Measurements from ENCODE around the gene TSPAN15. TPM values are rescaled to one million over a fixed set of nuclear protein-coding genes. Genes with fewer than 3 reads are reported as not detected.

The TSPAN15 gene
- total RNA-seq, 1 donor from 2014 or later: 46.1 TPM

DNA sequence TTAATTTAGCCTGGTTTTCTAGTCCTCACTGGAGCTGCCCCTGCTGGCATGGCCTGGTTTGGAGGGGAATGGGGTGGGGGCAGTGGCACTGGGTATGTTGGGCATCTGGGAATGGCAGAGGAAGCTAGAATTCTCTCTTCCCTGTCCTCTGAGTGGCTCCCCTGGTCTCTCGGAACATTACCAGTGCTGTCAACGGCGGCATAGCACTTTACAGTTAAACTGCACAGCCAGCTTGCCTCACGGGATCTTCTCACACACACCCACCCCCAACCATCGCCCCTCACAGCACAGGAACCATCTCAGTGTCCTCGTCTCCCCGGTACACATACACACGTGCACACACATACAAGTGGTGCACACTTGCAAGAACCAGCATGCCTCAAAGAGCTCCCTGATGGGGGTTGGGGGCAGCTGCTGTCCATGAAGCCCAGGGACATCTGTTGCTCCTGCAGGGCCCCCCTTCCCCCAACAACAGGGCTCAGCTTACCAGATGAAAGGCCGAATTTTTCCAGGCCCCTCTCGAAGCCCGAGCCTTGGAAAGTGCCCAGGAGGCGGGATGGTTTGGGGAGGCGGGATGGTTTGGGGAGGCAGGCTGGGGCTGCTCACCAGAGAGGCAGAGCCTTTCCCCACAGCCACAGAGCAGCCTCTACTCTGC is 41.0 kb downstream of the TSPAN15 start:
- intact Hi-C loops (cut with DNase I): no loop called here
- Histone ChIP-seq H3K27me3 (ENCODE audit: low read depth) (no peaks in the 10 kb centered on the region), H3K36me3 (peaks cover 8% of the 10 kb centered on the region), H3K27ac (no peak overlapping the region), H3K9me3 (peaks cover 7% of the 10 kb centered on the region), H3K4me3 (no peak overlapping the region), H3K4me1 (peaks cover 5% of the 10 kb centered on the region)
- DNase-seq (no peak), ATAC-seq (no peak)
- TF ChIP-seq, protein P1, sequence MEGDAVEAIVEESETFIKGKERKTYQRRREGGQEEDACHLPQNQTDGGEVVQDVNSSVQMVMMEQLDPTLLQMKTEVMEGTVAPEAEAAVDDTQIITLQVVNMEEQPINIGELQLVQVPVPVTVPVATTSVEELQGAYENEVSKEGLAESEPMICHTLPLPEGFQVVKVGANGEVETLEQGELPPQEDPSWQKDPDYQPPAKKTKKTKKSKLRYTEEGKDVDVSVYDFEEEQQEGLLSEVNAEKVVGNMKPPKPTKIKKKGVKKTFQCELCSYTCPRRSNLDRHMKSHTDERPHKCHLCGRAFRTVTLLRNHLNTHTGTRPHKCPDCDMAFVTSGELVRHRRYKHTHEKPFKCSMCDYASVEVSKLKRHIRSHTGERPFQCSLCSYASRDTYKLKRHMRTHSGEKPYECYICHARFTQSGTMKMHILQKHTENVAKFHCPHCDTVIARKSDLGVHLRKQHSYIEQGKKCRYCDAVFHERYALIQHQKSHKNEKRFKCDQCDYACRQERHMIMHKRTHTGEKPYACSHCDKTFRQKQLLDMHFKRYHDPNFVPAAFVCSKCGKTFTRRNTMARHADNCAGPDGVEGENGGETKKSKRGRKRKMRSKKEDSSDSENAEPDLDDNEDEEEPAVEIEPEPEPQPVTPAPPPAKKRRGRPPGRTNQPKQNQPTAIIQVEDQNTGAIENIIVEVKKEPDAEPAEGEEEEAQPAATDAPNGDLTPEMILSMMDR (IDR thresholded peaks at IDR 0.05): no peak

DNA sequence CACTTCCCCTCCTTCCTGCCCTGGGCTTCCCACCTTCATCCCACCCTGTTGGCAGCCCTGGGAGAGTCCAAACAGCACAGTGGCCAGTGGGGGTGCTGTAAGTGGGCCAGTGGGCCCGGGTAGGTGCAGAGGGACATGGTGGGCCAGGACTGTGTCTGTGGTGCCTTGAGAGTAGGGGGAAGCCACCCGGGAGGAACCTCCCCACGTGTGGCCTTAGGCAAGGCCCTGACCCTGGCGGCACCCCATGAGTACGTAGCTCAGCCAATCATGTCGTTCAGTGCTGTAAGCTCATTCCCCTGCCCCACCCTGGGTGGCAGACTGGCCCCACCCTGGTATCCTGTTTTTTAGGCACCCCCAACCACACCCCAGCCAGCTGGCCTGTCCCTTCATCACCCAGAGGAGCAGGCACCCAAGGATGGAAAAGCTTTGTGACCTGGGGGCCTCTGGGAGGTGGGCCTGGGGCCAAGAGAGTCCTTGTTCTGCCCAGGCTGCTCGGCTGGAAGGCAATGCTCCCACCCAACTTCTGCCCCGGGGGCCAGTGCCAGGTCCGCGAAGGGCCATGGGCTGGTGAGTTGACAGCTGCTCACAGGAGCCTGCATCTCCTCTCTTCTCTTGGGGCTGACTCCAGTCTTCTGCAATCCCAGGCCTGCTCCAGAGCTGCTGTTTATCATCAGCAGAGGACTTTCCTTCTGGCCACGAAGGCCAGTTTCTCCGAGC is 41.6 kb downstream of the TSPAN15 start:
- Histone ChIP-seq H3K27ac (no peak overlapping the region), H3K4me1 (peaks cover 5% of the 10 kb centered on the region), H3K27me3 (ENCODE audit: low read depth) (no peaks in the 10 kb centered on the region), H3K4me3 (no peak overlapping the region), H3K36me3 (peaks cover 8% of the 10 kb centered on the region), H3K9me3 (peaks cover 7% of the 10 kb centered on the region)
- intact Hi-C loops (cut with DNase I): no loop called here
- ATAC-seq: peak in 1 of 2 donors; percentile 43
- TF ChIP-seq, protein P1 (IDR thresholded peaks at IDR 0.05): no peak
- no peak for DNase-seq

DNA sequence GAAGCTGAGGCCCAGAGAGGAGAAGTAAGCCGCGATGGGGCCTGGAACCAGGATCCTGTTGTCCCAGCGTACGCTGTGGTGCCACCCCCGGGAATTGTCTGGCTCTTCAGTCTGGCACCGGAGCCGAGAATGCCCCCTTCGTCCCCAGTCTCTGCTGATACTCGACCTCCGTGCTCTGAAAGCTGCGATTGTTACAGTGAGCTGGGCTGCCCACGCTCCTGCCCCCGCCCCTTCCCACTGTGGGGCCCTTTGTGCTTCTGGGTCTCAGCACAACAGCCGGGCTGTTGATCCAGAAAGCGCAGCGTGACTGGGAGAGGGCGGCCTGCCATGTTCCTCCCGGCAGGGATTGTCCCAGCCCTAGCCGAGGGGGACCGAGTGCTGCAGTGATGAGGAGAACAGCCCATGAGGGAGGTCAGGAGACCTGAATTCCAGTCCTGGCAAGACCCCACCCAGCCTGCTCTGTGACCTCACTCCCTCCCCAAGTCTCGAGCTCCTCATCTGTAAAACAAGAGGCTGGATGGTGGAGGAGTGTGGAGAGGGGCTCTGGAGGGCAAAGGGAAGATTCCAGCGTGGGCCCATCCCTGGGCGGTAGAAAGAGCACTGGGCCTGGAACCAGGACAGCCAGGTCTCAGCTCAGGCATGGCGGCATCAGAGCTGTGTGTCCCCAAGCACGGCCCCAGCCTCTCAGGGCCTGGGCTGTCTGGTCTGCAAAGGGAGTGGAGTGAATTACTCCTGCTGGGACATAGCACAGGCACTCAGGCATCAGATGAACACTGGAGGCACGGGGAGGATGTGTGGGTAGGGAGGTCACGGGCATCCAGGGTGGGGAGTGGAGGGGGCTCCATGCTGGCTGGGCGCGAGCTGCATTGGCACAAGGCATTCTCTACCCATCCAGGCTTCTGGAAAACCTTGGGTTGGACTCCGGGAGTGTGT is 43.6 kb downstream of the TSPAN15 start:
- Histone ChIP-seq H3K27ac (no peak overlapping the region), H3K36me3 (peaks cover 8% of the 10 kb centered on the region), H3K4me1 (peaks cover 5% of the 10 kb centered on the region), H3K9me3 (no peaks in the 10 kb centered on the region), H3K4me3 (no peak overlapping the region), H3K27me3 (ENCODE audit: low read depth) (no peaks in the 10 kb centered on the region)
- intact Hi-C loops (cut with DNase I): no loop called here
- DNase-seq (peak; percentile 35), ATAC-seq (no peak)
- TF ChIP-seq, protein P1 (IDR thresholded peaks at IDR 0.05): no peak

DNA sequence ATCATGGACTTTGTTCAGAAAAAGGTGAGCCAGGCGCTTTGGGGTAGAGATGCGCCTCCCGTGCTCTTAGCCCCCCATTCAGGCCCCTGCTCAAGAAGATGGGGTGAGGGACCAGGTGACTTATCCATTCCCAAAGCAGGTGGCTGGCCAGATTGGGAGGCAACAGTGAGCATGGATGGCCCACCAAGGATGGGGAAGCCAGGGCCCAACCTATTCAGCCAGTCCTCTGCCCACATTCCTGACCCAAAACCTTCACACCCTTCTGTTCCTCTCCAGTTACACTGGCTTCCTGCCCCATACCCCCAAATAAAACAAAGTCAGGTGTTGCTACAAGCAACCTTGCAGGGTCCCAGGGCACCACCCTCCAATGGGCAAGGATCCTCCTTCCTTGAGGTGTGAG is 44.4 kb downstream of the TSPAN15 start:
- H3K27me3 ChIP-seq (ENCODE audit: low read depth): no peaks in the 10 kb centered on the region
- peaks cover 5% of the 10 kb centered on the region for H3K4me1 ChIP-seq
- TF ChIP-seq, protein P1 (IDR thresholded peaks at IDR 0.05): no peak
- H3K9me3 ChIP-seq: no peaks in the 10 kb centered on the region
- ATAC-seq (no peak), DNase-seq (peak; percentile 7)
- no peak overlapping the region for H3K4me3 ChIP-seq
- peaks cover 8% of the 10 kb centered on the region for H3K36me3 ChIP-seq
- intact Hi-C loops (cut with DNase I): no loop called here
- no peak overlapping the region for H3K27ac ChIP-seq

Data from lower lobe of right lung (tissue), 2 donors.